Neural cell (in vitro differentiated cells): ENCODE results near the gene UMAD1. TPM values are rescaled to one million over a fixed set of nuclear protein-coding genes. Genes with fewer than 3 reads are reported as not detected.

ENCODE experiments used
- H2AFZ ChIP-seq: fragments of 200-600, 300-800 bp; sonication (generic), shearing (Covaris generic); 2 replicates; pipeline ENCODE4 v1.6.0; 2014; ENCODE audit warnings: low read depth, mild to moderate bottlenecking, antibody characterized with exemption, low read length, moderate library complexity
- H3F3A ChIP-seq: fragments of 200-600 bp; shearing (Covaris generic); 2 replicates; pipeline ENCODE4 v1.6.1; 2016; ENCODE audit warnings: mild to moderate bottlenecking, moderate library complexity, mixed read lengths, antibody characterized with exemption, low read length; ENCODE audit not compliant: insufficient read depth, poor library complexity, severe bottlenecking
- H3K27ac ChIP-seq: fragments of 200-600, 300-800 bp; sonication (generic), shearing (Covaris generic); 2 replicates; pipeline ENCODE4 v1.5.1; 2014; ENCODE audit warnings: mild to moderate bottlenecking, low read length, moderate library complexity
- H3K27me3 ChIP-seq: fragments of 300-800, 200-600 bp; sonication (generic), shearing (Covaris generic); 2 replicates; pipeline ENCODE4 v1.6.0; 2014; ENCODE audit warnings: mild to moderate bottlenecking, low read depth, low read length, moderate library complexity; ENCODE audit not compliant: insufficient read depth
- H3K36me3 ChIP-seq: fragments of 300-800, 200-600 bp; sonication (generic), shearing (Covaris generic); 2 replicates; pipeline ENCODE4 v1.5.1; 2014; ENCODE audit warnings: mild to moderate bottlenecking, antibody characterized with exemption, low read length, moderate library complexity; ENCODE audit not compliant: insufficient read depth
- H3K4me2 ChIP-seq: fragments of 300-800, 200-600 bp; sonication (generic), shearing (Covaris generic); 2 replicates; pipeline ENCODE4 v1.6.0; 2014; ENCODE audit warnings: mild to moderate bottlenecking, low read length
- H3K4me3 ChIP-seq: fragments of 300-800, 200-600 bp; sonication (generic), shearing (Covaris generic); 2 replicates; pipeline ENCODE4 v1.5.1; 2014; ENCODE audit warnings: mild to moderate bottlenecking, low read length, moderate library complexity
- H3K79me2 ChIP-seq: fragments of 200-600 bp; shearing (Covaris generic); replicated peaks from 2 replicates; pipeline ENCODE4 v1.6.0; 2014; ENCODE audit warnings: mild to moderate bottlenecking, low read length, moderate library complexity; ENCODE audit not compliant: insufficient read depth
- H3K9ac ChIP-seq: fragments of 300-800, 200-600 bp; sonication (generic), shearing (Covaris generic); 2 replicates; pipeline ENCODE4 v1.6.1; 2016; ENCODE audit warnings: mild to moderate bottlenecking, low read length, mixed read lengths
- H3K9me2 ChIP-seq: fragments of 200-600 bp; shearing (Covaris generic); 2 replicates; pipeline ENCODE4 v1.6.1; 2016; ENCODE audit warnings: mild to moderate bottlenecking, low read length, mixed read lengths; ENCODE audit not compliant: insufficient read depth
- H3K9me3 ChIP-seq: fragments of 200-600, 300-800 bp; sonication (generic), shearing (Covaris generic); 2 replicates; pipeline ENCODE4 v1.6.1; 2016; ENCODE audit warnings: mild to moderate bottlenecking, mixed run types, low read length, moderate library complexity, mixed read lengths
- H4K20me1 ChIP-seq: fragments of 200-600 bp; shearing (Covaris generic); 2 replicates; pipeline ENCODE4 v1.6.1; 2016; ENCODE audit warnings: mild to moderate bottlenecking, mixed run types; ENCODE audit not compliant: insufficient read depth
- EZH2 ChIP-seq: fragments of 200-600, 300-800 bp; shearing (Covaris generic), sonication (generic); IDR thresholded peaks from 2 replicates; pipeline ENCODE4 v1.6.1; 2014; ENCODE audit warnings: antibody characterized with exemption, low read length, borderline replicate concordance, mild to moderate bottlenecking; ENCODE audit not compliant: insufficient read depth, poor library complexity, severe bottlenecking
- MXI1 ChIP-seq: fragments of 450-650 bp; conservative IDR thresholded peaks from 2 replicates; pipeline ENCODE4 v1.6.1; 2014; ENCODE audit warnings: antibody characterized with exemption, mild to moderate bottlenecking; ENCODE audit not compliant: poor library complexity, severe bottlenecking
- POLR2AphosphoS5 ChIP-seq: IDR thresholded peaks from 2 replicates; pipeline ENCODE4 v1.6.1; 2012
- TAF1 ChIP-seq: IDR thresholded peaks from 2 replicates; pipeline ENCODE4 v1.6.1; 2012; ENCODE audit warnings: low read depth
- polyA plus RNA-seq: library from polyadenylated mRNA; depleted of rRNA; stranded (reverse); fragments of >200 nt; gene quantifications from 2 replicates; pipeline ENCODE4 v1.2.3, GENCODE V29; 2014
- TF ChIP-seq, protein P1 (sequence below): IDR thresholded peaks from 2 replicates; pipeline ENCODE4 v1.6.1; 2012; ENCODE audit warnings: borderline replicate concordance
- TF ChIP-seq, protein P2 (sequence below): fragments of 450-650 bp; IDR thresholded peaks from 2 replicates; pipeline ENCODE4 v1.5.1; 2014; ENCODE audit warnings: antibody characterized with exemption, mild to moderate bottlenecking, moderate library complexity; ENCODE audit not compliant: poor library complexity, severe bottlenecking

Gene UMAD1
- polyA plus RNA-seq, 1 donor from 2014 or later, result 14.7 TPM

DNA sequence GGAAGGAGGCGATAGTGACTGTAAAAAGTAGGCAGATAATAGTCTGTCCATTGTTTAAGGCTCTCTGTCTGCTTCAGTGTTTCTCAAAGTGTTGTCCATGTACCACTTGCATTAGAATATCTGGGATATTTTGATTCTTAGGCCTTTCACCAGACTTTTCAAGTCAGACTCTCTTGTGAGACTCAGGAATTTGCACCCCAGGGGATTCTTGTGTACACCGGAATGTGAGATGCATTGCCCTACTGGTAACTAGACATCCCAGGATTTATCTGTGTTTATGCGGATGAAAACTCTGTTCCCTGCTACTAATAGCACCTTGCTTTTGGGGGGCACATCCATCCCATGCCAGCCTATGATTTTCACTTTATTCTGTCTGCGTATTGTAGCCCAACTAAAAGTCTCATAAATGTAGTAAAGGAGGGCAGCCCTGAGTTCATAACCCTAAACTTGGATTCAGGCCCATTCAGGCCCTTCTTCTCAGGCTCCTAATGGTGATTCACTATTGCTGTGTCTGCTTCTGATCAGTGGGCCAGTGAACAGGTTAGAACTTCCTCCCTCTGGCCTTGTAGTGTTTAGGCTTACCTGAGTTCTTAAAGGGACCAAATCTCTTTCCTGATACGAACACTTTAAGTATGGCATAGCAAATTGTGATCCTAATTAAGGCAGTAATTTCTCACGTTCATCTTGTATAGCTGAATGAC lies 149.6 kb downstream of the UMAD1 start:
- H3K27me3 ChIP-seq, result no peaks in the 10 kb centered on the region
- no peaks in the 10 kb centered on the region for H4K20me1 ChIP-seq
- no peak overlapping the region for H3K27ac ChIP-seq
- H3K9ac ChIP-seq, result no peak overlapping the region
- no peaks in the 10 kb centered on the region for H3K79me2 ChIP-seq
- H3K9me2 ChIP-seq, result no peaks in the 10 kb centered on the region
- H2AFZ ChIP-seq, result no peak overlapping the region
- no peak overlapping the region for H3K4me2 ChIP-seq
- no peaks in the 10 kb centered on the region for H3F3A ChIP-seq
- no peaks in the 10 kb centered on the region for H3K9me3 ChIP-seq
- H3K4me3 ChIP-seq, result no peak overlapping the region
- no peaks in the 10 kb centered on the region for H3K36me3 ChIP-seq
- TF ChIP-seq, protein P1, sequence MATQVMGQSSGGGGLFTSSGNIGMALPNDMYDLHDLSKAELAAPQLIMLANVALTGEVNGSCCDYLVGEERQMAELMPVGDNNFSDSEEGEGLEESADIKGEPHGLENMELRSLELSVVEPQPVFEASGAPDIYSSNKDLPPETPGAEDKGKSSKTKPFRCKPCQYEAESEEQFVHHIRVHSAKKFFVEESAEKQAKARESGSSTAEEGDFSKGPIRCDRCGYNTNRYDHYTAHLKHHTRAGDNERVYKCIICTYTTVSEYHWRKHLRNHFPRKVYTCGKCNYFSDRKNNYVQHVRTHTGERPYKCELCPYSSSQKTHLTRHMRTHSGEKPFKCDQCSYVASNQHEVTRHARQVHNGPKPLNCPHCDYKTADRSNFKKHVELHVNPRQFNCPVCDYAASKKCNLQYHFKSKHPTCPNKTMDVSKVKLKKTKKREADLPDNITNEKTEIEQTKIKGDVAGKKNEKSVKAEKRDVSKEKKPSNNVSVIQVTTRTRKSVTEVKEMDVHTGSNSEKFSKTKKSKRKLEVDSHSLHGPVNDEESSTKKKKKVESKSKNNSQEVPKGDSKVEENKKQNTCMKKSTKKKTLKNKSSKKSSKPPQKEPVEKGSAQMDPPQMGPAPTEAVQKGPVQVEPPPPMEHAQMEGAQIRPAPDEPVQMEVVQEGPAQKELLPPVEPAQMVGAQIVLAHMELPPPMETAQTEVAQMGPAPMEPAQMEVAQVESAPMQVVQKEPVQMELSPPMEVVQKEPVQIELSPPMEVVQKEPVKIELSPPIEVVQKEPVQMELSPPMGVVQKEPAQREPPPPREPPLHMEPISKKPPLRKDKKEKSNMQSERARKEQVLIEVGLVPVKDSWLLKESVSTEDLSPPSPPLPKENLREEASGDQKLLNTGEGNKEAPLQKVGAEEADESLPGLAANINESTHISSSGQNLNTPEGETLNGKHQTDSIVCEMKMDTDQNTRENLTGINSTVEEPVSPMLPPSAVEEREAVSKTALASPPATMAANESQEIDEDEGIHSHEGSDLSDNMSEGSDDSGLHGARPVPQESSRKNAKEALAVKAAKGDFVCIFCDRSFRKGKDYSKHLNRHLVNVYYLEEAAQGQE, result no peak
- TF ChIP-seq EZH2 (no peak), MXI1 (no peak)
- TF ChIP-seq, protein P2, sequence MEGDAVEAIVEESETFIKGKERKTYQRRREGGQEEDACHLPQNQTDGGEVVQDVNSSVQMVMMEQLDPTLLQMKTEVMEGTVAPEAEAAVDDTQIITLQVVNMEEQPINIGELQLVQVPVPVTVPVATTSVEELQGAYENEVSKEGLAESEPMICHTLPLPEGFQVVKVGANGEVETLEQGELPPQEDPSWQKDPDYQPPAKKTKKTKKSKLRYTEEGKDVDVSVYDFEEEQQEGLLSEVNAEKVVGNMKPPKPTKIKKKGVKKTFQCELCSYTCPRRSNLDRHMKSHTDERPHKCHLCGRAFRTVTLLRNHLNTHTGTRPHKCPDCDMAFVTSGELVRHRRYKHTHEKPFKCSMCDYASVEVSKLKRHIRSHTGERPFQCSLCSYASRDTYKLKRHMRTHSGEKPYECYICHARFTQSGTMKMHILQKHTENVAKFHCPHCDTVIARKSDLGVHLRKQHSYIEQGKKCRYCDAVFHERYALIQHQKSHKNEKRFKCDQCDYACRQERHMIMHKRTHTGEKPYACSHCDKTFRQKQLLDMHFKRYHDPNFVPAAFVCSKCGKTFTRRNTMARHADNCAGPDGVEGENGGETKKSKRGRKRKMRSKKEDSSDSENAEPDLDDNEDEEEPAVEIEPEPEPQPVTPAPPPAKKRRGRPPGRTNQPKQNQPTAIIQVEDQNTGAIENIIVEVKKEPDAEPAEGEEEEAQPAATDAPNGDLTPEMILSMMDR, result no peak

DNA sequence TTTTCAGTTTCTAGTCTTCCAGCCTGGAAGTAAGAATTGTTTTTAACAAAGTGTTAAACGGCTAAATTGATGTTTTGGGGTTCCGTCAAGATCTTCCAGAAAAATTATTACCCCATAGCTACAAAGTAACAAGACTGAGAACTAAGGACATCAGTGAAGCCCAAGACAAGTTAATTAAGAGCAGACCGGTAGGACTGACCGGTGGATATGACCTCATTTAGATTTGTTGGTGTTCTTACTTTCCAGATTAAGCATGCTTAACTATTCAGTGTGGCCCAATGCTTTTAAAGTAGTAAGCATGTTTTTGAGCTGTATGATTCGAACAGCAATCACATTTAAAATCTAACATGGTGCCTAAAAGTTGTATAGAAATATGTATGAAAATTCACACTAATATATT lies 151.0 kb downstream of the UMAD1 start:
- TF ChIP-seq, protein P1, result no peak
- TF ChIP-seq POLR2AphosphoS5 (no peak), TAF1 (no peak)
- TF ChIP-seq, protein P2, result no peak
- Histone ChIP-seq H3K27me3 (no peaks in the 10 kb centered on the region), H3K4me3 (no peak overlapping the region), H3K36me3 (no peaks in the 10 kb centered on the region), H3K4me2 (no peak overlapping the region), H4K20me1 (no peaks in the 10 kb centered on the region), H3K79me2 (no peaks in the 10 kb centered on the region), H3F3A (no peaks in the 10 kb centered on the region), H3K9ac (no peak overlapping the region), H3K9me3 (no peaks in the 10 kb centered on the region), H2AFZ (no peak overlapping the region), H3K27ac (no peak overlapping the region), H3K9me2 (no peaks in the 10 kb centered on the region)
